ENCODE measurements around the gene RAB24. TPM values are rescaled to one million over a fixed set of nuclear protein-coding genes. Genes with fewer than 3 reads are reported as not detected.
A peak's percentile ranks its signal among the peaks of the same experiment; 100 is the strongest.
"Not testable (repeated sequence)": the region's sequence is repeated elsewhere in the genome, so short reads cannot be mapped to it uniquely, and the experiment has no call there.

RAB24 gene
- total and polyA plus RNA-seq, 5 experiments from 2014 or later = 20.8 to 26.9 (median 23.3) TPM

DNA sequence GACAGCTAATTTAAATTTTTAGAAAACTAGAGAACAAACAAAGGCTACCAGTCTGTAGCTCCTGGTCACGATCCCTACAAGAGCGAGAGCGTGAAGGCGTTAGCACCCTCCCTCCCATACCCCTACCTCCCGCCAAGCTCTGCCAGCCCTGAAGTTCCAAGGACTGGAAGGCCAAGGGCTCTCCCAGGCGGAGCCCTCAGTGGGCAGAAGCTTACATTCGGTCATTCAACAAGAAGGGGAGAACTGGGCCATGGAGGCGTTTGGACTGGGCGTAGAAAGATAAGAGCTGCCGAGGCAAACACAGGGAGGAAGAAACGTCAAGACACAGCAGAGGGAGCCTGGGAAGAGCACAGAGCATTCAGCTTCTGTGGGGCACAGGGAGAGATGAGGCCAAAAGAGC, 5.2 kb upstream of the RAB24 start:
- no peak for ATAC-seq
- peak overlapping the region in 1 of 10 donors; percentile 47 for H3K4me3 Mint-ChIP-seq
- POLR2A ChIA-PET = interaction anchor here (0.5 to 3.3 kb wide), 10 partner anchors 9 to 274 kb away, joined by 3 to 10 read pairs (median 5); partner anchors contain the start of gene RGS14
- peak overlapping the region in 1 of 10 donors; percentile 60 for H3K27ac Mint-ChIP-seq
- peaks cover 0 to 25% (median 7%) of the 10 kb centered on the region in 3 donors for H3K36me3 Mint-ChIP-seq
- H3K4me1 Mint-ChIP-seq = peaks cover 23 to 71% (median 54%) of the 10 kb centered on the region in 4 donors
- H3K27me3 Mint-ChIP-seq = peaks cover 0 to 4% (median 0%) of the 10 kb centered on the region in 5 donors
- no peaks in the 10 kb centered on the region for H3K9me3 Mint-ChIP-seq
- DNase-seq = no peak

DNA sequence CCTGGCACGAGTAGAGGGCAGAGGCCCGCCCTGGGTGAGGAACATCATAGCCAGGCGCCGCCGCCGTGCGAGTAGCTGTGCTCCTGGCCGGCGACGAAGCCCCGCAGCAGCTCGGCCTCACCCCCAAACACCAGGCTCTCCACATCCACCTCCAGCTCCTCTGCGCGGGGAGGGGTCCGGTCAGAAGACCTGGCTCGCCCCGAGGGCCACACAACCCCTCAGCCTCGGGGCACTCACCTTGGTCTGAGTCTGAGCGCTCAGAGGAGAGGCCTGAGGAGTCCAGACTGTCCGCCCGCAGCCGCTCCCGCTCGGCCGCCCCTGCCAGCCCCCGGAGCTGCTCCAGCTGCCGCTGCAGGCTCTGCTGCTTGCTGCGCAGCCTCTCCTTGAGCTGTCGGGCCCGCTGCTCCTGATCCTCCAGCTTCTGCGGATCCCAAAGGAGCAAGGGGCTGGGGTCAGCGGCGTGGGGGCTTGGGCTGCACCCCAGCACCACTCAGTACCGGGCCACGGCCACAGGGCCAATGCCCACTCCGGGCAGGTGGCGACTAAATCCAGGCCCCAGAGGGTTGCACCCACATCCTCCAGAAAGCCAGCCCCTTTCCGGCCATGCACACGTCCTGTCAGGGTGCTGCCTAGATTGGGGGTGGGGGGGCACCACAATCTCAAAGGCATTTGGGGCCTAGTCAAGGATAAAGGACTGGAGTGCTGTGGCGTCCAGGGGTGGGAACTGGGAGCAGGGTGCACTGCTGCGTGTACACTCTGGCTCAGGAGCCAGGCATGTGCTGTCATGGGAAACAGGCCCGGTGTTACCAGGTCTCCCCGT, 4.2 kb upstream of the RAB24 start:
- POLR2A ChIA-PET = interaction anchor here (0.9 to 2.7 kb wide), 4 partner anchors 45 to 148 kb away, joined by 4 to 8 read pairs (median 5); no protein-coding TSS in a partner anchor
- ATAC-seq (no peak), DNase-seq (no peak)
- no peak overlapping the region for H3K4me3 Mint-ChIP-seq
- H3K27ac Mint-ChIP-seq = no peak overlapping the region
- peaks cover 23 to 69% (median 56%) of the 10 kb centered on the region in 4 donors for H3K4me1 Mint-ChIP-seq
- peaks cover 0 to 4% (median 0%) of the 10 kb centered on the region in 5 donors for H3K27me3 Mint-ChIP-seq
- H3K9me3 Mint-ChIP-seq = no peaks in the 10 kb centered on the region
- H3K36me3 Mint-ChIP-seq = peaks cover 0 to 25% (median 7%) of the 10 kb centered on the region in 3 donors

DNA sequence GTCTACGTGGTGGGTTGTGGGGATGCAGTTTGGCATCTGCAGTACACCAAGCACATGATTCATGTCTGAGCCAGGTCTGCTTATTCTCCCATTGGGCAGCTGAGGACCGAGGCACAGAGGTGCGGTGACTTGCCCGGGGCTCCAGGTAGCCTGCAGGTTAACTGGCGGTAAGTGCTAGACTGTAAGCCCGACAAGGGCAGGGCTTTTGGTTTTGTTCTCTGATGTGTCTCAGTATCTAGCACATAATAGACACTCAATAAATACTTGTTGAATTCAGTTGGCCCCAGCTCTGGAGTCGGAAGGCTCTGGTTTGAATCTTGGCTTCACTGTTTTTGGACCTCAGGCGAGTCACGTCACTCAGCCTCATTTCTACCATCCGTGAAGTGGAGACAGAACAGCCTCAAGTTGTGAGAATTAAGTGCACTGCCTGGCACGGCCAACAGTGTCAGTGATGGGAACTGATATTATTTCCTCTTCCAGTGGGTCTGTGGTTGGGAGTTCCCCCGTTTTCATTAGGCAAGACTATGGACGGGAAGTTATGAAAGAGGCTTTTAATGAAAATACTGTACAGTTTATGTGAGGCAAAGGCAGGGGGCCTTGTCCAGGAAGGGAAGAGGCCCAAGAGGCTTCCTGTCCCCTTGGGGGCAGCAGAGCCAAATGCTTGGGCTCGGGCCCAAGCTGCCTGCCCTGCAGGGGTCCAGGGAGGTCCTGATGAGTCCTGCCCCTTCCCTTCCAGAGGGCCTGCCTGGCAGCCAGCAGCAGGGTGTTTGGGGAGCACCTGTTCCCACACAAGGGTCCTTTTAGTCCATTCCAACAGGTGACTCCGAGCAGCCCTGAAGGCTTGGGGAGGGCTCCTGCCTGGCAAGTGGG, 3.4 kb upstream of the RAB24 start:
- peak overlapping the region in 5 of 10 donors; percentile 26 to 87 (median 77) for H3K27ac Mint-ChIP-seq
- POLR2A ChIA-PET = interaction anchor here (0.9 to 1.0 kb wide), 2 partner anchors 45 to 46 kb away, joined by 3 to 5 read pairs; partner anchors contain the start of gene LMAN2

DNA sequence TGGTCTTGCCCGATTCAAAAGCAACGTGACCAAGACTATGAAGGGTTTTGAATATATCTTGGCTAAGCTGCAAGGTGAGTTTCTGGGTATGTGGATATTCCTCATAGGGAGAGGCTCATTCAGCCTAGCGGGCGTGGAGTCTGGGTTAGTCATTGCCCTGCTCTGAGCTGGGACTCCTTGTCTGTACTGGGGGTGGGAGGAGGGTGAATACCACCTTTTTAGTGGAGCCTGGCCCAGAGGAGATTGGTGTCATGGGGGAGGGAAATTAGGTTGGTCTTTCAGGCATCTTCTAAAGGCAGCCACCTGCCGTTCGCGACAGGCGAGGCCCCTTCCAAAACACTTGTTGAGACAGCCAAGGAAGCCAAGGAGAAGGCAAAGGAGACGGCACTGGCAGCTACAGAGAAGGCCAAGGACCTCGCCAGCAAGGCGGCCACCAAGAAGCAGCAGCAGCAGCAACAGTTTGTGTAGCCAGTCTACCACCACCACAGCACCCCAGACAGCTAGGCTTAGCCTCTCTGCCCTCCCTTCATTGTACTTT, 2.7 kb upstream of the RAB24 start:
- not testable (repeated sequence) for DNase-seq, ATAC-seq, H3K27me3 Mint-ChIP-seq, H3K9me3 Mint-ChIP-seq
- POLR2A ChIA-PET = interaction anchor here (0.6 to 1.0 kb wide), 2 partner anchors 45 to 50 kb away, joined by 3 to 5 read pairs; partner anchors contain the start of gene LMAN2
- peaks cover 29 to 73% (median 66%) of the 10 kb centered on the region in 4 donors for H3K4me1 Mint-ChIP-seq
- H3K4me3 Mint-ChIP-seq = peak overlapping the region in 6 of 10 donors; percentile 28 to 96 (median 68)
- H3K27ac Mint-ChIP-seq = peak overlapping the region in 6 of 10 donors; percentile 17 to 90 (median 60)
- H3K36me3 Mint-ChIP-seq = peaks cover 0 to 25% (median 7%) of the 10 kb centered on the region in 3 donors

More for the DNA sequence above, 3.4 kb upstream of the RAB24 start:
- ATAC-seq (no peak), DNase-seq (no peak)
- Mint-ChIP-seq H3K9me3 (no peaks in the 10 kb centered on the region), H3K36me3 (peaks cover 0 to 25% (median 7%) of the 10 kb centered on the region in 3 donors), H3K4me1 (peaks cover 25 to 70% (median 62%) of the 10 kb centered on the region in 4 donors), H3K27me3 (peaks cover 0 to 4% (median 0%) of the 10 kb centered on the region in 5 donors), H3K4me3 (peak overlapping the region in 3 of 10 donors; percentile 28 to 91 (median 53))

DNA sequence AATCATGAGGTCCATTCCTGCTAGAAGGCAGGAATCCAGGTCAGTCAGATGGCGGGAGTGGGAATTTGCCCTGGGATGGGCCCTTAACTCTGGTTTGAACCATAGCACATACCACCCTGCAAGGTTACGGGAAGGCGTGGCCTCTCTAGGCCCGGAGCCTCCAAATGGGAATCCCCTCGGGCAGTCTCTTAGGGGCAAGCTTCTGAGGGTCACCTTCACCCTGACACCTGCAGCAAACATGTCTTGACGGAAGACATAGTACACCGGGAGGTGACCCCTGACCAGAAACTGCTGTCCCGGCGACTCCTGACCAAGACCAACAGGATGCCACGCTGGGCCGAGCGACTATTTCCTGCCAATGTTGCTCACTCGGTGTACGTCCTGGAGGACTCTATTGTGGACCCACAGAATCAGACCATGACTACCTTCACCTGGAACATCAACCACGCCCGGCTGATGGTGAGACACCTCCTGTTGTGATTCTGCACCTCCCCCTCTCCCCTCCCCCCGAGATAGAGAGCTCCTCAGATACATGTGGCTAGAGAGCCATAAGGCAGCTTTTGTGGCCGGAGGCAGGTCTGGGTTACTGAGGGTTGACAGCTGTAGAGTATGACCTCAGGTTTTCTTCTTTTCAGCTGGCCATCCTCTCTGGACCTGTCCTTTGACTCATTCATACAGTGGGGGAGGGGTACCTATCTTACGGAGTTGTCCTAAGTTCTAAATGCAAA, 1.0 kb upstream of the RAB24 start:
- H3K9me3 Mint-ChIP-seq = no peaks in the 10 kb centered on the region
- no peaks in the 10 kb centered on the region for H3K27me3 Mint-ChIP-seq
- H3K4me1 Mint-ChIP-seq = peaks cover 35 to 75% (median 70%) of the 10 kb centered on the region in 4 donors
- no peak for DNase-seq
- H3K27ac Mint-ChIP-seq = peak overlapping the region; percentile 37 to 94 (median 91)
- no peak for ATAC-seq
- POLR2A ChIA-PET = interaction anchor here (0.9 to 1.3 kb wide), 2 partner anchors 9 to 12 kb away, joined by 3 to 7 read pairs; no protein-coding TSS in a partner anchor
- peaks cover 0 to 25% (median 7%) of the 10 kb centered on the region in 3 donors for H3K36me3 Mint-ChIP-seq
- peak overlapping the region; percentile 86 to 96 (median 92) for H3K4me3 Mint-ChIP-seq

DNA sequence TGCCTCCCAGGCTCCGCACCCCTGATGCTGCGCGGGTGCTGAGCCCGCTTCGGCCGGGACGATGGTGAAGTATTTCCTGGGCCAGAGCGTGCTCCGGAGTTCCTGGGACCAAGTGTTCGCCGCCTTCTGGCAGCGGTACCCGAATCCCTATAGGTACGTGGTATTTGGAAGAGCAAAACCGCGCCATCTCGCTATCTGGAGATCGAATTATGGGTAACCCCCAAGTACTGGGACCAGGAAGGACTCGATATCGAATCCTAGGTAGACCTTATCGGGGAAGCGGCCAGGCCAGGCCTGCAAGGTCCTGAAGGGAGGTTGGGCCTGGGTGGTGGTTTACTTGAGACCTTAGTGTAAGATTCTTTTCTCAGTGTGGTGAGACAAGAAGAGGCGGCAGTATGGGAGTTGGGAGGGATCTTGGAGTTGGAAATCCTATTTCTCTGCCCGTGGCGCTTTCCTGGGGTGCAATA, 439 bp upstream of the RAB24 start:
- H3K4me3 Mint-ChIP-seq = peak overlapping the region; percentile 86 to 96 (median 92)
- no peaks in the 10 kb centered on the region for H3K9me3 Mint-ChIP-seq
- H3K27ac Mint-ChIP-seq = peak overlapping the region; percentile 80 to 94 (median 91)
- no peaks in the 10 kb centered on the region for H3K27me3 Mint-ChIP-seq
- H3K36me3 Mint-ChIP-seq = peaks cover 0 to 25% (median 7%) of the 10 kb centered on the region in 3 donors
- DNase-seq (no peak), ATAC-seq (peak in 1 of 2 donors; percentile 8)
- POLR2A ChIA-PET = interaction anchor here (0.6 to 4.0 kb wide), 9 partner anchors 8 to 174 kb away, joined by 3 to 14 read pairs (median 3); partner anchors contain the start of genes LMAN2 and MXD3
- H3K4me1 Mint-ChIP-seq = peaks cover 36 to 77% (median 72%) of the 10 kb centered on the region in 4 donors

DNA sequence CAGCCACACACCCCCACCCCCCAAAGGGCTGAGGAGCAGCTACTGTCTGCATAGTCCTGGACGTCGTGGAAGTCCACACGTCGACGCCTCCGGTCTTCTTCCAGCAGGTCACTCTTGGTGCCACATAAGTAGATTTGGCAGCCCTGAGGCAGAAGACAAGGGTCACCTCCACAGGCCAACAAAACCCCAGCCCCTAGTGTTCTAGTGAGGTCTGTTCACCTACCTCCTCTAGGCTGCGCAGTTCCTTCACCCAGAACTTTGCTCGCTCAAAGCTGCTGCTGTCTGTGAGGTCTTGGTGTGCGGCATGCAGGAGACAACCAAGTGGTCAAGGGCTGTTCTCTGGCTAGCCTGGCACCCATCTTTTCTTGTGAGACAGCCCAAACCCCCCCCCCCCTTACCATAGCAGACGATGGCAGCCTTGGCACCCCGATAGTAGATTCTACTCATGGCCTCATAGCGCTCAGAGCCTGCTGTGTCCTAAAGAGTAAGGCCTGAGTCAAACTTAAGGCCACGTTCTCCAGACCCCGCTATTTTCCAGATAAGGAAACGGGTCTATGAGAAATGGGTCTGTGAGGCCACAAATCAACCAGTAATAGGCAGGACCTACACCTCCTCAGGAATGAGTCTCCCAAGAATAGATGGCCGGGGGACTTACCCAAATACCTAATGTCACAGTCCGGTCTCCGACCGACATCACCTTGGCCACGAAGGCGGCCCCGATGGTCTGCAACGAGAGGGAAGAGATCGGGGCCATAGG, 987 bp downstream of the RAB24 start:
- H3K4me3 Mint-ChIP-seq = peak overlapping the region; percentile 85 to 96 (median 92)
- POLR2A ChIA-PET = interaction anchor here (0.8 to 4.0 kb wide), 6 partner anchors 9 to 173 kb away, joined by 3 to 14 read pairs (median 4); partner anchors contain the start of genes LMAN2 and MXD3
- no peaks in the 10 kb centered on the region for H3K27me3 Mint-ChIP-seq
- H3K27ac Mint-ChIP-seq = peak overlapping the region; percentile 80 to 99 (median 89)
- no peak for DNase-seq
- peaks cover 34 to 84% (median 74%) of the 10 kb centered on the region in 4 donors for H3K4me1 Mint-ChIP-seq
- H3K9me3 Mint-ChIP-seq = no peaks in the 10 kb centered on the region
- peaks cover 0 to 25% (median 7%) of the 10 kb centered on the region in 3 donors for H3K36me3 Mint-ChIP-seq
- ATAC-seq = no peak

DNA sequence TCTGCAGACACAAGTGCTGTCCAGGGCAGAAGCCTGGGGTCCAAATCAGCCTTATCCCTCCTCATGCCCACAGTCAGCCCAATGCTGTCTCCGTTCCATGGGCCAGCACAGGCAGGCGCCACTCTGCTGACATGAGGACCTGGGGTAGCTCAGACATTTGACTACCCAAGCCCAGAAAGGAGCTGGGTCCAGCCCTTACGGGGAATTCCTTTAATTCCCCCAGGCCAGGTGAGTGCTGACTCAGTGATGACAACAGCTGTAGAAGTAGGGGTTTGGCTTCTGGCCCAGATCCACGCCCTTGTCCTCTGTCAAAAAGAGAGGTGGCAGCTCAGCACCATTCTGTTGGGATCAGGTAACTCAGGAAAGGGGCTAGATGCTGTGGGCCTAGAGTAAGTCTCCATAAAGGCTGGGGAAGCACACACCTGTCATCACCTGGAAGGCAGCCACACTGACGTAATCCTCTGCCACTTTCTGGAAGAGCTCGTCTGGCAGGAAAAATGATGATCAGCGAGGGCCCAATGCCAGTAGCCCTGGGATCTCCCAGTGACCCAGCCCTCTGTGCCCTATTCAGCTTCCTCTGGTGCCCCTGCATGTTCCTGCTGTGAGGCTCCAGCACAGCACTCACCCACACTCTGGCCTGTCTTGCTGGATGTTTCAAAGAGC, 1.9 kb downstream of the RAB24 start:
- POLR2A ChIA-PET = interaction anchor here (0.7 to 4.0 kb wide), 7 partner anchors 10 to 174 kb away, joined by 3 to 14 read pairs (median 4); partner anchors contain the start of genes LMAN2 and MXD3
- no peaks in the 10 kb centered on the region for H3K9me3 Mint-ChIP-seq
- H3K36me3 Mint-ChIP-seq = peaks cover 0 to 23% (median 4%) of the 10 kb centered on the region in 3 donors
- DNase-seq = no peak
- peak overlapping the region; percentile 68 to 99 (median 92) for H3K27ac Mint-ChIP-seq
- H3K27me3 Mint-ChIP-seq = no peaks in the 10 kb centered on the region
- H3K4me1 Mint-ChIP-seq = peaks cover 39 to 87% (median 77%) of the 10 kb centered on the region in 4 donors
- peak overlapping the region; percentile 85 to 96 (median 92) for H3K4me3 Mint-ChIP-seq
- ATAC-seq = no peak

DNA sequence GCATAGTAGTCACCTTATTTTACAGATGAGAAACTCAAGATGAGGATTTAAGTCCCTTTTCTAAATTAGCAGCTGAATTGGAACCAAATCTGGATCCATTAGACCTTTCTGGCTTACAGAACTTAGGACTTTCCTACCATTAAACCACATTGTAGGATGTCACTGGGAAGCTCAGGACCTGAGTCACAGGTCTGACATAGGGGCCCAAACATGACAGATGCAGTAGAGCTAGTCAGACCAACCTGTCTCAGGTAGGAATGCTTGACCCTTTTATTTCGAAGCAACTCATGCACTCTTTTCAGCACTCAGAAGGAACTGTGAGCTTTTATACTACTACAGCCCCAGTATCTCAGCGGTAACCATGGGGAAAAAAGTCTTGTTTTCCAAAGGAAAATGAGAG, 2.6 kb downstream of the RAB24 start:
- no peaks in the 10 kb centered on the region for H3K27me3 Mint-ChIP-seq
- no peaks in the 10 kb centered on the region for H3K9me3 Mint-ChIP-seq
- H3K36me3 Mint-ChIP-seq = peaks cover 0 to 17% (median 2%) of the 10 kb centered on the region in 3 donors
- peak overlapping the region; percentile 16 to 96 (median 77) for H3K4me3 Mint-ChIP-seq
- H3K4me1 Mint-ChIP-seq = peaks cover 43 to 89% (median 81%) of the 10 kb centered on the region in 4 donors
- ATAC-seq (no peak), DNase-seq (no peak)
- POLR2A ChIA-PET = interaction anchor here (0.5 to 4.0 kb wide), 4 partner anchors 11 to 168 kb away, joined by 4 to 14 read pairs (median 4); partner anchors contain the start of gene MXD3
- peak overlapping the region in 9 of 10 donors; percentile 90 to 99 (median 96) for H3K27ac Mint-ChIP-seq
